Endothelial cell of umbilical vein (primary cell): ENCODE data around the gene PLPP7. TPM values are rescaled to one million over a fixed set of nuclear protein-coding genes. Genes with fewer than 3 reads are reported as not detected.

Experiments
- BruUV-seq: library from RNA; stranded (reverse); fragments of 400-500 nt; replicated peaks from 2 replicates; lab custom pipeline; 2021; lab: Mats Ljungman, UMichigan
- CTCF ChIA-PET: fragments of 300-600, 350-600 bp; sonication (Branson Sonifier 250); formaldehyde crosslinking; loops from one replicate; lab custom pipeline; 2021; ENCODE audit warnings: antibody characterized with exemption, inconsistent platforms; lab: Charles Lee
- POLR2A ChIA-PET: fragments of 300-600, 350-600 bp; sonication (Branson Sonifier 250); formaldehyde crosslinking; loops from one replicate; lab custom pipeline; 2021; ENCODE audit warnings: antibody characterized with exemption, inconsistent platforms; lab: Charles Lee
- DNase-seq: peaks from one replicate; pipeline ENCODE4 v3.0.0-alpha.2; 2011; ENCODE audit warnings: low read depth, low spot score
- FAIRE-seq: peaks from 2 replicates; lab custom pipeline; 2011; peaks lifted over from hg19 to GRCh38; lab: Jason Lieb, UNC
- H2AFZ ChIP-seq: 2 replicates; pipeline ENCODE4 v1.6.0; 2012; ENCODE audit warnings: low read depth, low read length, control low read depth, inconsistent platforms
- H3K27ac ChIP-seq: 2 replicates; pipeline ENCODE4 v1.5.1; 2011; ENCODE audit warnings: low read depth, mild to moderate bottlenecking, control low read depth, low read length, moderate library complexity; ENCODE audit not compliant: insufficient read depth
- H3K27me3 ChIP-seq, 2 experiments: 2 replicates each; pipeline versions ENCODE4 v1.6.0 to v1.6.1; 2011; ENCODE audit warnings: low read length in 2 of 2, mixed read lengths in 1 of 2; ENCODE audit not compliant: control insufficient read depth in 2 of 2, insufficient read depth in 2 of 2
- H3K36me3 ChIP-seq, 2 experiments: 2 replicates in 1 of 2; 3 replicates in 1 of 2; pipeline ENCODE4 v1.5.1; 2011; ENCODE audit warnings: low read length in 2 of 2, mild to moderate bottlenecking in 1 of 2, moderate library complexity in 1 of 2; ENCODE audit not compliant: control insufficient read depth in 2 of 2, insufficient read depth in 2 of 2; ENCODE audit errors: extremely low read depth in 1 of 2
- H3K4me1 ChIP-seq: 3 replicates; pipeline ENCODE4 v1.5.1; 2011; ENCODE audit warnings: mild to moderate bottlenecking, low read length; ENCODE audit not compliant: control insufficient read depth, insufficient read depth; ENCODE audit errors: extremely low read depth
- H3K4me2 ChIP-seq: 2 replicates; pipeline ENCODE4 v1.6.1; 2011; ENCODE audit warnings: low read length, control low read depth, mixed read lengths; ENCODE audit not compliant: insufficient read depth
- H3K4me3 ChIP-seq, 3 experiments: fragments of 200-600 bp in 1 of 3; sonication (generic), shearing (Covaris generic) in 1 of 3; replicated peaks in 1 of 3; 2 replicates each; pipeline ENCODE4 v1.5.1; 2011 to 2016; ENCODE audit warnings: control low read depth in 3 of 3, low read length in 3 of 3, mild to moderate bottlenecking in 2 of 3, inconsistent platforms in 1 of 3, low read depth in 1 of 3, moderate library complexity in 1 of 3; ENCODE audit not compliant: insufficient read depth in 1 of 3
- H3K79me2 ChIP-seq: 2 replicates; pipeline ENCODE4 v1.6.0; 2012; ENCODE audit warnings: low read length, inconsistent platforms; ENCODE audit not compliant: control insufficient read depth, insufficient read depth
- H3K9ac ChIP-seq: replicated peaks from 2 replicates; pipeline ENCODE3; 2011; ENCODE audit warnings: low read length, control low read depth; ENCODE audit not compliant: insufficient read depth; ENCODE audit errors: extremely low read depth
- H3K9me1 ChIP-seq: replicated peaks from 3 replicates; pipeline ENCODE4 v1.6.0; 2011; ENCODE audit warnings: mild to moderate bottlenecking, low read length; ENCODE audit not compliant: control insufficient read depth, insufficient read depth; ENCODE audit errors: extremely low read depth
- H3K9me3 ChIP-seq: replicated peaks from 2 replicates; pipeline ENCODE4 v1.5.1; 2012; ENCODE audit warnings: low read length, inconsistent platforms; ENCODE audit not compliant: control insufficient read depth, insufficient read depth
- H4K20me1 ChIP-seq: replicated peaks from 2 replicates; pipeline ENCODE3; 2011; ENCODE audit warnings: mild to moderate bottlenecking, low read length; ENCODE audit not compliant: control insufficient read depth, insufficient read depth; ENCODE audit errors: extremely low read depth
- CTCF ChIP-seq, 2 donors: IDR thresholded peaks; 1 replicate in 1 of 2; 2 replicates in 1 of 2; pipeline ENCODE4 v1.5.1; 2011; ENCODE audit warnings: low read length in 2 of 2, mild to moderate bottlenecking in 2 of 2, moderate library complexity in 2 of 2, control low read depth in 1 of 2, inconsistent platforms in 1 of 2, low read depth in 1 of 2; ENCODE audit not compliant: insufficient read depth in 1 of 2; ENCODE audit errors: extremely low read depth in 1 of 2
- EZH2 ChIP-seq: IDR thresholded peaks from 2 replicates; pipeline ENCODE4 v1.6.1; 2012; ENCODE audit warnings: borderline replicate concordance, low read depth, mild to moderate bottlenecking, moderate library complexity, low read length, inconsistent platforms; ENCODE audit not compliant: severe bottlenecking
- FOS ChIP-seq: IDR thresholded peaks from 2 replicates; pipeline ENCODE4 v1.6.1; 2011; ENCODE audit warnings: mild to moderate bottlenecking, low read length, moderate library complexity, borderline replicate concordance; ENCODE audit not compliant: insufficient read depth
- GATA2 ChIP-seq: IDR thresholded peaks from 2 replicates; pipeline ENCODE4 v1.7.0; 2011; ENCODE audit warnings: low read depth, mild to moderate bottlenecking, moderate library complexity, mixed read lengths, low read length; ENCODE audit not compliant: insufficient read length, insufficient read depth
- JUN ChIP-seq: IDR thresholded peaks from 2 replicates; pipeline ENCODE4 v1.6.1; 2011; ENCODE audit warnings: borderline replicate concordance, low read depth; ENCODE audit not compliant: insufficient read length, insufficient read depth
- MYC ChIP-seq: IDR thresholded peaks from one replicate; pipeline ENCODE4 v1.6.1; 2011; ENCODE audit warnings: mild to moderate bottlenecking, low read depth, low read length
- POLR2A ChIP-seq: IDR thresholded peaks from 2 replicates; pipeline ENCODE4 v1.6.1; 2012; ENCODE audit warnings: low read depth, mild to moderate bottlenecking, control low read depth, low read length
- POLR2AphosphoS5 ChIP-seq: IDR thresholded peaks from 2 replicates; pipeline ENCODE4 v1.6.1; 2012; ENCODE audit warnings: low read depth, mild to moderate bottlenecking, control low read depth, low read length, moderate library complexity; ENCODE audit not compliant: insufficient read depth
- dilution Hi-C: fragments of 300-500 bp; cut with MboI; formaldehyde crosslinking; loops from one replicate; pipeline ENCODE4 v1.15.0; 2019; ENCODE audit warnings: low sequenced_read_pairs; ENCODE audit not compliant: extremely low pct_ligation_motif_present
- intact Hi-C: fragments of 100-400 bp; cut with micrococcal nuclease; formaldehyde crosslinking; loops from one replicate; pipeline ENCODE4 v1.10.0; 2022
- polyA plus RNA-seq, 4 experiments: library from polyadenylated mRNA; depleted of rRNA in 3 of 4; stranded (reverse) in 3 of 4; unstranded in 1 of 4; fragments of >200 nt; gene quantifications; 2 replicates each; pipeline versions ENCODE4 v1.2.1 to v1.2.3, GENCODE V29; 2011 to 2012; ENCODE audit warnings: missing spikeins in 1 of 4
- total RNA-seq: library from RNA; stranded (reverse); gene quantifications from 2 replicates; pipeline ENCODE4 v1.2.3, GENCODE V29; 2021
- TF ChIP-seq, protein P1 (sequence below): IDR thresholded peaks from 2 replicates; pipeline ENCODE4 v1.6.1; 2011; ENCODE audit not compliant: insufficient read depth, insufficient read length

Gene PLPP7
- total and polyA plus RNA-seq, 2 donors (not counting 3 experiments of a cell fraction or from before 2014, with no cell fraction given), result 2.1 to 2.7 TPM

DNA sequence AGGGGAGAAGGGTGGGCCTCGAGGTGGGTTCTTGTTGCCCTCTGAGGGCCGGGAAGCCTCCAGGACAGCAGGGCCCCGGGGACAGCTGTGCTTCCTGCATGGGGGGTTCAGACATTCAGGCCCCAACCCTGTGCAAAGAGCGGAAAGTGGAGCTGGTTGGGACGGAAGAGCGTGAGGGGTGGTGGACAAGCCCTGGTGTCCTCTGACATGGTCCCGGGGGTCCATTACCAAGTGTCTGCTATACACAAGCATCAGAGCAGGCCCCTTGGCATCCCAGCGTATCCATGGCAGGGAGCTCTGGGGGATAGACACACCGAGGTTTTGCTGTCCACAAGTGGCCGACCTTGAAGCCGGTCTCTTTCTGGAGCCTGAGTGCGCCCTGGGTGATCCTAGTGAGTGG, 9.3 kb downstream of the PLPP7 start:
- no peak overlapping the region for H3K4me3 ChIP-seq
- no peak overlapping the region for H3K4me2 ChIP-seq
- DNase-seq (no peak), FAIRE-seq (no peak)
- H3K27ac ChIP-seq, result no peak overlapping the region
- no peak for TF ChIP-seq POLR2A
- no peak for TF ChIP-seq EZH2
- no peak for TF ChIP-seq MYC
- TF ChIP-seq JUN, result no peak
- TF ChIP-seq POLR2AphosphoS5, result no peak
- no peak for TF ChIP-seq CTCF (IDR thresholded peaks at IDR 0.05; ENCODE audit: extremely low read depth in 1 of 2, insufficient read depth in 1 of 2, low read depth in 1 of 2, low read length in 2 of 2)
- no peak for TF ChIP-seq FOS
- TF ChIP-seq, protein P1, sequence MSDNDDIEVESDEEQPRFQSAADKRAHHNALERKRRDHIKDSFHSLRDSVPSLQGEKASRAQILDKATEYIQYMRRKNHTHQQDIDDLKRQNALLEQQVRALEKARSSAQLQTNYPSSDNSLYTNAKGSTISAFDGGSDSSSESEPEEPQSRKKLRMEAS, result no peak
- TF ChIP-seq GATA2, result no peak
- dilution Hi-C loops (no loop called here), intact Hi-C loops (no loop called here)
- BruUV-seq, result no TSS peak
- no peaks in the 10 kb centered on the region for H3K9me1 ChIP-seq
- POLR2A ChIA-PET, result no interaction called here
- no peaks in the 10 kb centered on the region for H3K79me2 ChIP-seq
- no peaks in the 10 kb centered on the region for H3K9me3 ChIP-seq
- no peak overlapping the region for H3K9ac ChIP-seq
- no peaks in the 10 kb centered on the region for H3K4me1 ChIP-seq
- no peaks in the 10 kb centered on the region for H4K20me1 ChIP-seq
- H3K36me3 ChIP-seq, result no peaks in the 10 kb centered on the region
- CTCF ChIA-PET, result interaction anchor here (1.7 kb wide), 1 partner anchor 38 kb away, joined by 4 read pairs; no protein-coding TSS in a partner anchor
- H3K27me3 ChIP-seq, result no peaks in the 10 kb centered on the region
- no peak overlapping the region for H2AFZ ChIP-seq
